Measurements from ENCODE around the gene NHLRC2.

Gene NHLRC2

DNA sequence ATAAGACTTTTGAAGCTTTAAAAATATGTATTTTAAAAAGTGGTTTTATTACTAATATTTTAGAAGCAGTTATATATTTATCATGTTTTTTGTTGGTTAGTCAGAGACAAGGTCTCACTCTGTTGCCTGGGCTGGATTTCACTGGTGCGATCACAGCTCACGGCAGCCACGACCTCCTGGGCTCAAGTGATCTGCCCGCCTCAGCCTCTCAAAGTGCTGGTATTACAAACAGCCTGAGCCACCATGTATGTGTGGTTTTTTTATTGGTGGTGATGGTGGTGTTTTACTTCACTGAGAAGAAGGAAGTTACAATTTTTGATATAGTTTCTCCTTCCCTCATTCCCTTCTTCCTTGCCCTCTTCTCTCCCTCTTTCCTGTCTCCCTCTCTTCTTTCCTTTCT is 13.4 kb downstream of the NHLRC2 start:
- Mint-ChIP-seq H3K27ac (no peak overlapping the region), H3K4me1 (no peaks in the 10 kb centered on the region), H3K36me3 (ENCODE audit: low read depth) (peaks cover 73% of the 10 kb centered on the region), H3K4me3 (no peak overlapping the region), H3K27me3 (ENCODE audit: low read depth) (no peaks in the 10 kb centered on the region), H3K9me3 (peaks cover 16% of the 10 kb centered on the region)
- TF ChIP-seq, protein P1, sequence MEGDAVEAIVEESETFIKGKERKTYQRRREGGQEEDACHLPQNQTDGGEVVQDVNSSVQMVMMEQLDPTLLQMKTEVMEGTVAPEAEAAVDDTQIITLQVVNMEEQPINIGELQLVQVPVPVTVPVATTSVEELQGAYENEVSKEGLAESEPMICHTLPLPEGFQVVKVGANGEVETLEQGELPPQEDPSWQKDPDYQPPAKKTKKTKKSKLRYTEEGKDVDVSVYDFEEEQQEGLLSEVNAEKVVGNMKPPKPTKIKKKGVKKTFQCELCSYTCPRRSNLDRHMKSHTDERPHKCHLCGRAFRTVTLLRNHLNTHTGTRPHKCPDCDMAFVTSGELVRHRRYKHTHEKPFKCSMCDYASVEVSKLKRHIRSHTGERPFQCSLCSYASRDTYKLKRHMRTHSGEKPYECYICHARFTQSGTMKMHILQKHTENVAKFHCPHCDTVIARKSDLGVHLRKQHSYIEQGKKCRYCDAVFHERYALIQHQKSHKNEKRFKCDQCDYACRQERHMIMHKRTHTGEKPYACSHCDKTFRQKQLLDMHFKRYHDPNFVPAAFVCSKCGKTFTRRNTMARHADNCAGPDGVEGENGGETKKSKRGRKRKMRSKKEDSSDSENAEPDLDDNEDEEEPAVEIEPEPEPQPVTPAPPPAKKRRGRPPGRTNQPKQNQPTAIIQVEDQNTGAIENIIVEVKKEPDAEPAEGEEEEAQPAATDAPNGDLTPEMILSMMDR (IDR thresholded peaks at IDR 0.05; ENCODE audit: unreplicated experiment in 3 of 3) = no peak

DNA sequence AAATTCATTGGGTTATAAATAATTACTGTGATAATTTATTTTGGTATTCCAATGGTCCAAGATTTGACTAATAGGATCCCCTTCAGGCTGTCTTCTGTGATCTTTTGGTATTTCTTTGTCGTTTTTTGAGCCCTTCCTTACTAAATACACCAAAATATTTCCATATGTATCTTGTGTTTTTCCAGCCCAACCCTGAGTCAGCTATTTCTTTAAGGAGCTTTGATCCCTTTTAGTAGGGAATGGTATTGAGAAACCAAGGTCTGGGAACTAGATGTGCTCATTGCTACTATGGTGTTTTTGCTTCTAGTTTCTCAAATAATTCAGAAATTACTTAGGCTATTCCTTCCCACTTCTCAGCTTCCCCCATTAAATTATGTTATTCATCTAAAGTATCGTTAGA is 15.3 kb downstream of the NHLRC2 start:
- Mint-ChIP-seq H3K27ac (no peak overlapping the region), H3K9me3 (peaks cover 25% of the 10 kb centered on the region), H3K4me3 (no peak overlapping the region), H3K27me3 (ENCODE audit: low read depth) (no peaks in the 10 kb centered on the region), H3K4me1 (no peaks in the 10 kb centered on the region), H3K36me3 (ENCODE audit: low read depth) (peaks cover 76% of the 10 kb centered on the region)
- TF ChIP-seq, protein P1 (IDR thresholded peaks at IDR 0.05; ENCODE audit: unreplicated experiment in 3 of 3) = no peak

DNA sequence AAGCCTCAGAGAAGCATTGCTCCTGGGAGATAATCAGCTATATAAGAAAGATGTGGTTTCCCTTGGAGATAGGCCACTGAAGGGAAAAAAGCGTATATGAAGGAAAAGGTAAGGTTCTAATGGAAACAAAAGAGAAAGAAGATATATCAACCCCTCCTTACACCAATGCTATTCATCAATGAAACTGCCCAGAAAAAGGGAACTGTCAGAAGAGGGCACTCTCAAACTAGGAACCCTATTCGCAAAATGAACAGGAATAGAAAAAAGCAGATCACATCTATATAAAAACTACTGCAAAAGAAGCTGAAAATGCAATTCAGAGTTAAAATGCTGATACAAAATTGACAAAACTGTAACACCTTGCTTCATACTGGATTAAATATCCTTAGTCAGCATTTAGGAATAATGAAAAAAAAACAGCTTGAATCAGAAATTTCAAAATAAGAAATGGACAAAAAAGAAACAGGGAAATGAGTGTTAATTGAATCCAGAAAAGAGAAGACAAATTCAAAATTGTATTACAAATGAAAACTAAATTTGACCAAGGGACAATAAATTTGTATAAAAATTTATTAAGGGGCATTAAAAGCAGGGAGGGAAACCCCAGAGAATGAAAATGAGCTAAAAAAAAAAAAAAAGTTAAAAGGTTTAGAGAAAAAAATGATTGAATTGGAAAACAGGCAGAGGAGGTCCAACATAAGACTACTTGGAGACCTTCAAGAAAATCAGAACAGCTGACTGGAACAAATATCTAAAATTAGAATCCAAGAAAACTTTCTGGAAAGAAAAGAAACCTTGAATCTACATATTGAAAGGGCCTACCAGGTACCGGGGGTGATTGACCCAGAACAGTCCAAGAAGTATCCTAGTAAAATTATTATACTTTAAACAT is 17.9 kb downstream of the NHLRC2 start:
- TF ChIP-seq, protein P1 (IDR thresholded peaks at IDR 0.05; ENCODE audit: unreplicated experiment in 3 of 3) = no peak
- peaks cover 29% of the 10 kb centered on the region for H3K9me3 Mint-ChIP-seq
- no peaks in the 10 kb centered on the region for H3K27me3 Mint-ChIP-seq (ENCODE audit: low read depth)
- peaks cover 81% of the 10 kb centered on the region for H3K36me3 Mint-ChIP-seq (ENCODE audit: low read depth)
- no peaks in the 10 kb centered on the region for H3K4me1 Mint-ChIP-seq
- no peak overlapping the region for H3K27ac Mint-ChIP-seq
- H3K4me3 Mint-ChIP-seq = no peak overlapping the region

DNA sequence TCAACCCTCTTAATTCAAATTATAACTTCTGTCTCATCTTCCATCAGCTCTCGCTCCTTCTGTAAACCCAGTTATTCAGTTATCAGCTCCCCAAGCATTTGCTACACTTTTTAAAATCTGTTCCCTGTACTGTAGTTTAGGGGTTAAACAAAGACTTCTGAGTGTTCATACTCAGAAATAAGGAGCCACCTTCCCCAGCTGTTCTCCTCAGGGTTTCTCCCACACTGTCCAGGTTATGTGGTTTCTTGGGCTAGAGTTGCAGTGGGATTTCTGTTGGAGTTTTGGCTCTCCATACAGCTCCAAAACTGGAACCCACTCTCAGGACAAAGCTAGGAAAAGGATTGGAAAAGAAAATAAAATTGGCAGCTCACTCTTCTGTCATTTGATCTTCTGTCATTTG is 20.8 kb downstream of the NHLRC2 start:
- TF ChIP-seq, protein P1 (IDR thresholded peaks at IDR 0.05; ENCODE audit: unreplicated experiment in 3 of 3) = no peak
- peaks cover 27% of the 10 kb centered on the region for H3K9me3 Mint-ChIP-seq
- no peak overlapping the region for H3K4me3 Mint-ChIP-seq
- H3K36me3 Mint-ChIP-seq (ENCODE audit: low read depth) = peaks cover 73% of the 10 kb centered on the region
- H3K27me3 Mint-ChIP-seq (ENCODE audit: low read depth) = no peaks in the 10 kb centered on the region
- no peaks in the 10 kb centered on the region for H3K4me1 Mint-ChIP-seq
- H3K27ac Mint-ChIP-seq = no peak overlapping the region

DNA sequence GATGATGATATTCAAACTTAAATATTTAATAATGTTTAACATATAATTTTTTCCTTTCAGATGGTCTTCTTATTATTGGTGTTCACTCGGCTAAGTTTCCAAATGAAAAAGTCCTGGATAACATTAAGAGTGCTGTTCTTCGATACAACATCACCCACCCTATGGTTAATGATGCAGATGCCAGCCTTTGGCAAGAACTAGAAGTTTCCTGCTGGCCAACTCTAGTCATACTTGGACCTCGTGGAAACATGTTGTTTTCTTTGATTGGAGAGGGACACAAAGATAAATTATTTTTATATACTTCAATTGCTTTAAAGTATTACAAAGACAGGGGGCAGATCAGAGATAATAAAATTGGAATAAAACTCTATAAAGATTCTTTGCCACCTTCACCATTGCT is 22.0 kb downstream of the NHLRC2 start:
- no peak overlapping the region for H3K27ac Mint-ChIP-seq
- H3K4me3 Mint-ChIP-seq = no peak overlapping the region
- TF ChIP-seq, protein P1 (IDR thresholded peaks at IDR 0.05; ENCODE audit: unreplicated experiment in 3 of 3) = no peak
- H3K36me3 Mint-ChIP-seq (ENCODE audit: low read depth) = peaks cover 70% of the 10 kb centered on the region
- H3K9me3 Mint-ChIP-seq = peaks cover 24% of the 10 kb centered on the region
- no peaks in the 10 kb centered on the region for H3K4me1 Mint-ChIP-seq
- no peaks in the 10 kb centered on the region for H3K27me3 Mint-ChIP-seq (ENCODE audit: low read depth)

DNA sequence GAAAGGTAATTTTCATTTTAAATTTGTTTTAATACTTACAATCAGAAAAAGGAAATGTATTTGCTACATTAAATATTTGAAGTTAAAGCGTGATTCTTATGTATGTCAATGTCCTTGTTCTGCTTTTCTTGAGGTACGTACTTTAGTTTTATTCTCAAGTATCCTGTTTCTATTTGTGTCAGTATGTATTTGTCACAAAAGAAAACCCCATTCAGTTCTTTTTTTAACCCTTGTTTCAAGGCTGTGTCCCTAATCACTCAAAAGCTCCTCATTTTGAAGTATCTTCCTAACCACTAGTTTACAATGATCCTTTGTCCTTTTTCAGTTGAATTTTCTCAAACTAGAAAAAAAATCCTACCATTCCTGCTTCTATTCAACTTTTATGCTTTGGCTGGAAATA is 25.2 kb downstream of the NHLRC2 start:
- Mint-ChIP-seq H3K27me3 (ENCODE audit: low read depth) (no peaks in the 10 kb centered on the region), H3K4me3 (no peak overlapping the region)
- TF ChIP-seq, protein P1 (IDR thresholded peaks at IDR 0.05; ENCODE audit: unreplicated experiment in 3 of 3) = no peak

More for the DNA sequence above, 25.2 kb downstream of the NHLRC2 start:
- Mint-ChIP-seq H3K9me3 (peaks cover 12% of the 10 kb centered on the region), H3K4me1 (no peaks in the 10 kb centered on the region), H3K27ac (no peak overlapping the region), H3K36me3 (ENCODE audit: low read depth) (peaks cover 66% of the 10 kb centered on the region)
